ENCODE data around the gene TMEM18.

DNA sequence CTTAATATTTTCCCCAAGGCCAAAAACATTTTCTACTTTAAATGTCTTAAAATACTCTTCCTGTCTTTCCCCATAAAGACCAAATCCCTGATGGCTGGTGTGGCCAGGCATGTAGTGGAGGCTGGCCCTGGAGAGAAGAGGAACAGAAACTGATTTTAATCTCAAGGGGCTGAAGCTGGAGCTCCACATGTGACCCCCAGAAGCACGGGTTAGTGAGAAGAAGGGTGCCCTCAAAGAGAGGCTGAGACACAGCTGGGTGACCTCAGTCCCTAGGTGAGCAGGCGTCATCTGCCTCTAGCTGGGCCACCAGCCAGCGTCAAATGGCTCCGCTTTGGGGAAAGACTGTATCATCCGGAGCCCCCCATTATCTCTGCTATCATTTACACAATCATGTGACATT lies 19.3 kb upstream of the TMEM18 start:
- no peak for TF ChIP-seq EZH2 (IDR thresholded peaks at IDR 0.05)
- TF ChIP-seq FOXP2 (optimal IDR thresholded peaks at IDR 0.05; ENCODE audit: control extremely low read depth, extremely low read length, insufficient read depth): no peak
- TF ChIP-seq POLR2AphosphoS5 (IDR thresholded peaks at IDR 0.05; ENCODE audit: borderline replicate concordance, low read depth, low read length): no peak

Measured in SK-N-MC (cell line).